GM12878 (cell line): Measurements from ENCODE around the gene COG1. TPM values are rescaled to one million over a fixed set of nuclear protein-coding genes. Genes with fewer than 3 reads are reported as not detected.
"Not testable (repeated sequence)": the region's sequence is repeated elsewhere in the genome, so short reads cannot be mapped to it uniquely, and the experiment has no call there.

Experiments
- ATAC-seq: fragments of 200-7000 bp; cut with Tn5 transposase; 3 replicates; pipeline ENCODE4 v1.9.1; 2020; ENCODE audit warnings: mild to moderate bottlenecking, moderate library complexity
- BruUV-seq: library from RNA; stranded (reverse); fragments of 400-500 nt; replicated peaks from 2 replicates; lab custom pipeline; 2021; lab: Mats Ljungman, UMichigan
- CTCF ChIA-PET: fragments of 300-600 bp; sonication (Branson Sonifier 250); formaldehyde crosslinking; extraction: SDS; loops from one replicate; lab custom pipeline; 2021; ENCODE audit warnings: inconsistent platforms; lab: Yijun Ruan, JAX
- POLR2A ChIA-PET: fragments of 350-600 bp; formaldehyde crosslinking; extraction: SDS; loops from one replicate; lab custom pipeline; 2021; ENCODE audit warnings: inconsistent platforms; lab: Charles Lee
- RAD21 ChIA-PET: fragments of 300-600 bp; sonication (Branson Sonifier 250); formaldehyde crosslinking; loops from one replicate; lab custom pipeline; 2023; ENCODE audit warnings: antibody characterized with exemption; ENCODE audit not compliant: unreplicated experiment; lab: Charles Lee
- SMC1A ChIA-PET: fragments of 300-600 bp; sonication (Branson Sonifier 250); formaldehyde crosslinking; loops from one replicate; lab custom pipeline; 2023; ENCODE audit not compliant: unreplicated experiment, uncharacterized antibody; lab: Charles Lee
- DNase-seq: peaks from one replicate; pipeline ENCODE4 v3.0.0-alpha.2; 2011; ENCODE audit warnings: low read depth, low spot score
- FAIRE-seq: peaks from 3 replicates; lab custom pipeline; 2011; peaks lifted over from hg19 to GRCh38; lab: Jason Lieb, UNC
- H2AFZ ChIP-seq: 2 replicates; pipeline ENCODE4 v1.6.0; 2011; ENCODE audit warnings: low read depth, low read length, control low read depth; ENCODE audit not compliant: control insufficient read depth
- H3K27ac ChIP-seq: 2 replicates; pipeline ENCODE4 v1.5.1; 2011; ENCODE audit warnings: control low read depth; ENCODE audit not compliant: control insufficient read depth, insufficient read depth
- H3K27me3 ChIP-seq, 2 experiments: replicated peaks in 1 of 2; 2 replicates each; pipeline versions ENCODE4 v1.6.0 to v1.6.1; 2011; ENCODE audit warnings: low read length in 1 of 2; ENCODE audit not compliant: control insufficient read depth in 2 of 2, insufficient read depth in 2 of 2
- H3K36me3 ChIP-seq, 2 experiments: 2 replicates each; pipeline ENCODE4 v1.5.1; 2011; ENCODE audit warnings: low read length in 1 of 2; ENCODE audit not compliant: control insufficient read depth in 2 of 2, insufficient read depth in 2 of 2
- H3K4me1 ChIP-seq: 2 replicates; pipeline ENCODE4 v1.6.1; 2011; ENCODE audit warnings: mild to moderate bottlenecking, low read length, moderate library complexity, mixed read lengths; ENCODE audit not compliant: control insufficient read depth, insufficient read depth
- H3K4me2 ChIP-seq: 2 replicates; pipeline ENCODE4 v1.6.0; 2011; ENCODE audit warnings: control low read depth; ENCODE audit not compliant: control insufficient read depth, insufficient read depth
- H3K4me3 ChIP-seq: fragments of 200-600 bp; sonication (generic); 2 replicates; pipeline ENCODE4 v1.5.1; 2016
- H3K79me2 ChIP-seq: 2 replicates; pipeline ENCODE4 v1.6.0; 2011; ENCODE audit warnings: low read length; ENCODE audit not compliant: control insufficient read depth, insufficient read depth
- H3K9ac ChIP-seq: 2 replicates; pipeline ENCODE4 v1.8.0; 2011; ENCODE audit warnings: low read length, control low read depth, mixed read lengths; ENCODE audit not compliant: control insufficient read depth, insufficient read depth
- H3K9me3 ChIP-seq: replicated peaks from 3 replicates; pipeline ENCODE4 v1.5.1; 2011; ENCODE audit warnings: mild to moderate bottlenecking, low read length; ENCODE audit not compliant: control insufficient read depth, insufficient read depth
- H4K20me1 ChIP-seq: 2 replicates; pipeline ENCODE4 v1.6.0; 2011; ENCODE audit not compliant: control insufficient read depth, insufficient read depth
- BHLHE40 ChIP-seq, 2 experiments: fragments of 450-650 bp in 1 of 2; IDR thresholded peaks; 2 replicates each; pipeline ENCODE4 v1.6.1; 2011 to 2017; ENCODE audit warnings: low read depth in 2 of 2, borderline replicate concordance in 1 of 2, improper control_type of control experiment in 1 of 2, low read length in 1 of 2, mild to moderate bottlenecking in 1 of 2
- BMI1 ChIP-seq: fragments of 450-650 bp; IDR thresholded peaks from 2 replicates; pipeline ENCODE4 v1.6.1; 2016; ENCODE audit warnings: mild to moderate bottlenecking, moderate library complexity, borderline replicate concordance
- CREB1 ChIP-seq: IDR thresholded peaks from 2 replicates; pipeline ENCODE4 v1.6.1; 2012; ENCODE audit warnings: low read depth, mild to moderate bottlenecking, inconsistent platforms
- E4F1 ChIP-seq: fragments of 450-650 bp; IDR thresholded peaks from 2 replicates; pipeline ENCODE4 v1.6.1; 2018; ENCODE audit warnings: borderline replicate concordance, mild to moderate bottlenecking; ENCODE audit not compliant: partially characterized antibody
- KAT2A ChIP-seq: conservative IDR thresholded peaks from 2 replicates; pipeline ENCODE4 v1.6.1; 2011; ENCODE audit warnings: low read depth, low read length; ENCODE audit not compliant: control insufficient read depth
- KLF5 ChIP-seq: fragments of 450-650 bp; IDR thresholded peaks from 2 replicates; pipeline ENCODE4 v1.6.1; 2014; ENCODE audit warnings: mild to moderate bottlenecking; ENCODE audit not compliant: partially characterized antibody
- MYB ChIP-seq: fragments of 150-350 bp; IDR thresholded peaks from 2 replicates; pipeline ENCODE4 v1.6.1; 2014; ENCODE audit warnings: mild to moderate bottlenecking, low read depth, low read length, borderline replicate concordance
- POLR2AphosphoS5 ChIP-seq: IDR thresholded peaks from 2 replicates; pipeline ENCODE4 v1.6.1; 2011; ENCODE audit warnings: mild to moderate bottlenecking, low read length, inconsistent platforms
- SMAD5 ChIP-seq: IDR thresholded peaks from 2 replicates; pipeline ENCODE4 v1.6.1; 2016; ENCODE audit warnings: antibody characterized with exemption, low read depth
- SMC3 ChIP-seq: IDR thresholded peaks from 2 replicates; pipeline ENCODE4 v1.6.1; 2011; ENCODE audit warnings: low read length, improper control_type of control experiment, borderline replicate concordance
- STAT1 ChIP-seq: fragments of 450-650 bp; conservative IDR thresholded peaks from 2 replicates; pipeline ENCODE4 v1.6.1; 2014; ENCODE audit warnings: antibody characterized with exemption, mild to moderate bottlenecking
- ZNF24 ChIP-seq: fragments of 450-650 bp; IDR thresholded peaks from 2 replicates; pipeline ENCODE4 v1.6.1; 2017; ENCODE audit warnings: antibody characterized with exemption, mild to moderate bottlenecking
- ZNF687 ChIP-seq: fragments of 450-650 bp; IDR thresholded peaks from 2 replicates; pipeline ENCODE4 v1.6.1; 2017; ENCODE audit warnings: mild to moderate bottlenecking, moderate library complexity
- WGBS: methylation state at CpG from one replicate; pipeline ENCODE4 v1.1.6; 2016; ENCODE audit warnings: low lambda C conversion rate; ENCODE audit not compliant: insufficient replicate concordance, insufficient coverage; ENCODE audit errors: missing lambda C conversion rate; 5-methylcytosine and 5-hydroxymethylcytosine counted together
- in situ Hi-C: fragments of 300-500 bp; cut with MboI; formaldehyde crosslinking; loops from 9 replicates; pipeline ENCODE4 v1.14.3; 2018; ENCODE audit warnings: mixed read lengths
- intact Hi-C: fragments of 100-400 bp; cut with micrococcal nuclease; formaldehyde crosslinking; loops from one replicate; pipeline ENCODE4 v1.14.2; 2022; ENCODE audit not compliant: unreplicated experiment
- polyA plus RNA-seq, 11 experiments: library from polyadenylated mRNA; depleted of rRNA in 4 of 11; unstranded in 6 of 11; stranded (reverse) in 5 of 11; fragments of >200 nt; fragmentation: Nextera tagmentation in 4 of 11; fragmentation: Illumina TruSeq in 1 of 11; extraction: Ambion mirVana in 4 of 11; extraction: Trizol in 1 of 11; gene quantifications; 1 replicate in 1 of 11; 2 replicates in 10 of 11; pipeline versions ENCODE4 v1.2.1 to v1.2.3, GENCODE V29; 2011 to 2016; ENCODE audit warnings: inconsistent platforms in 2 of 11, missing spikeins in 2 of 11, low read depth in 1 of 11
- total RNA-seq, 4 experiments: library from RNA; depleted of rRNA in 3 of 4; stranded (reverse); fragments of >200 nt in 3 of 4; fragmentation: Illumina TruSeq in 1 of 4; extraction: Trizol in 1 of 4; gene quantifications; 2 replicates each; pipeline versions ENCODE4 v1.2.1 to v1.2.3, GENCODE V29; 2013 to 2021

Gene COG1
- total and polyA plus RNA-seq, 10 of the 15 experiments (the other 5 are each of a cell fraction or from before 2014, with no cell fraction given) = 10.5 to 24.1 (median 18.1) TPM

DNA sequence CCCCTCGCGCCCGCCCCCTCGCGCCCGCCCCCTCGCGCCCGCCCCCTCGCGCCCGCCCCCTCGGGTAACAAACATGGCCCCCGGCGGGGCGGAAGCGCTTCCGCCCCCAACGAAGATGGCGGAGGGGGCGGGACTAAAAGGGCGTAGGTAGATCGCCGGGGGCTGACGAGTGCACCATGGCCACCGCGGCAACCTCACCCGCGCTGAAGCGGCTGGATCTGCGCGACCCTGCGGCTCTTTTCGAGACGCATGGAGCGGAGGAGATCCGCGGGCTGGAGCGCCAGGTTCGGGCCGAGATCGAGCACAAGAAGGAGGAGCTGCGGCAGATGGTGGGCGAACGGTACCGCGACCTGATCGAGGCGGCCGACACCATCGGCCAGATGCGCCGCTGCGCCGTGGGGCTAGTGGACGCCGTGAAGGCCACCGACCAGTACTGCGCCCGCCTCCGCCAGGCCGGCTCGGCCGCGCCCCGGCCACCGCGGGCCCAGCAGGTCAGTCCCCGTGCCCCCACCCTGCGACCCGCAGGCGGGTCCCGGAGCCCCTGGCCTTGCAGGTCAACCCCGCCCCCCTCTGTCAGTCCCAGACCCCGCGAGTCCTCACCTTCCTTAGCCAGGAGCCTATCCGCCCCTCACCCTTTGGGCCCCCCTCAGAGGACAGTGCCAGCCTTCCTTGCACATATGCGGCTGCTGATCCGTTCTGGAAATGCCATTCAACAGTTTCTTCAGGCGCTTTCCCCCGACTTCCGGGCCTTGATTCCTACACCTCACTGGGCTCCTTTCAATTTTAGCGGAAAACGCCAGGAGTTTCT, at the start of gene COG1 (continued):
- TF ChIP-seq E4F1 (no peak), POLR2AphosphoS5 (peak; percentile 60; the same call in 1 of the 2 replicates), KAT2A (no peak), BHLHE40 (IDR thresholded peaks at IDR 0.05; ENCODE audit: borderline replicate concordance in 1 of 2, low read depth in 2 of 2, low read length in 1 of 2) (peak in 1 of 2 experiments; percentile 32; a peak in 2 of 4 replicates), BMI1 (no peak), STAT1 (no peak), CREB1 (peak; percentile 66), SMAD5 (no peak), KLF5 (no peak), ZNF24 (no peak), SMC3 (no peak), MYB (no peak), ZNF687 (no peak)

GRCh38 chr17:73144209-73144608, 48.6 kb upstream of the COG1 start:
- H2AFZ ChIP-seq, H3K36me3 ChIP-seq, H3K4me3 ChIP-seq, intact Hi-C loops, POLR2A ChIA-PET, H3K9ac ChIP-seq, H3K9me3 ChIP-seq, H3K79me2 ChIP-seq, RAD21 ChIA-PET, H3K4me1 ChIP-seq, DNase-seq, ATAC-seq, H3K4me2 ChIP-seq, H3K27ac ChIP-seq, H4K20me1 ChIP-seq, H3K27me3 ChIP-seq, in situ Hi-C loops, BruUV-seq, FAIRE-seq: not testable (repeated sequence)
- ChIA-PET CTCF (interaction anchor here (1.5 kb wide), 1 partner anchor 13 kb away, joined by 5 read pairs; no protein-coding TSS in a partner anchor), SMC1A (interaction anchor here (1.3 kb wide), 1 partner anchor 20 kb away, joined by 3 read pairs; no protein-coding TSS in a partner anchor)
- 68% methylated on average over 3 of the region's 3 CpGs for WGBS
